K562 (cell line): Measurements from ENCODE around the gene SPTAN1. TPM values are rescaled to one million over a fixed set of nuclear protein-coding genes. Genes with fewer than 3 reads are reported as not detected.

ENCODE experiments used
- ADNP ChIP-seq: fragments of 200-800 bp; sonication (Bioruptor generic); IDR thresholded peaks from 2 replicates; pipeline ENCODE4 v1.6.1; 2016; ENCODE audit warnings: missing genetic modification characterization, missing compliant biosample characterization
- ARNT ChIP-seq, 2 experiments: fragments of 450-650 bp; IDR thresholded peaks; 2 replicates each; pipeline ENCODE4 v1.6.1; 2016; ENCODE audit warnings: mild to moderate bottlenecking in 1 of 2
- ELF1 ChIP-seq: fragments of 200-800 bp; sonication (Bioruptor generic); IDR thresholded peaks from 2 replicates; pipeline ENCODE4 v1.6.1; 2016; ENCODE audit warnings: missing genetic modification characterization, missing compliant biosample characterization
- PBX2 ChIP-seq, 2 experiments: IDR thresholded peaks in 1 of 2; conservative IDR thresholded peaks in 1 of 2; 2 replicates each; pipeline ENCODE4 v1.6.1; 2016; ENCODE audit warnings: low read depth in 2 of 2, mild to moderate bottlenecking in 1 of 2, missing compliant biosample characterization in 1 of 2, missing genetic modification characterization in 1 of 2, moderate library complexity in 1 of 2
- SMARCA5 ChIP-seq: fragments of 450-650 bp; IDR thresholded peaks from 2 replicates; pipeline ENCODE4 v1.6.1; 2016
- SREBF1 ChIP-seq: fragments of 150-350 bp; IDR thresholded peaks from 2 replicates; pipeline ENCODE4 v1.6.1; 2014; ENCODE audit warnings: antibody characterized with exemption, low read depth, low read length, borderline replicate concordance
- TCF15 ChIP-seq: fragments of 250-450 bp; sonication (Bioruptor Pico); IDR thresholded peaks from 2 replicates; pipeline ENCODE4 v1.8.0; 2022; ENCODE audit warnings: moderate library complexity, mild to moderate bottlenecking, inconsistent platforms
- TGIF2 ChIP-seq: sonication (generic); formaldehyde crosslinking; IDR thresholded peaks from 2 replicates; pipeline ENCODE4 v1.8.1; 2022; ENCODE audit warnings: mild to moderate bottlenecking, missing genetic modification reagents, moderate library complexity
- ZNF324 ChIP-seq: fragments of 250-450 bp; sonication (Bioruptor Pico); IDR thresholded peaks from 2 replicates; pipeline ENCODE4 v1.4.0; 2020; ENCODE audit warnings: mild to moderate bottlenecking
- polyA plus RNA-seq, 8 experiments: library from polyadenylated mRNA; depleted of rRNA in 4 of 8; stranded (reverse) in 5 of 8; unstranded in 3 of 8; fragments of >200 nt; fragmentation: Nextera tagmentation in 2 of 8; fragmentation: Illumina TruSeq in 1 of 8; extraction: Ambion mirVana in 2 of 8; extraction: Trizol in 1 of 8; gene quantifications; 2 replicates each; pipeline versions ENCODE4 v1.2.1 to v1.2.3, GENCODE V29; 2011 to 2014; ENCODE audit warnings: inconsistent platforms in 1 of 8, missing spikeins in 1 of 8
- total RNA-seq, 7 experiments: library from RNA; depleted of rRNA in 6 of 7; stranded (reverse); fragments of >200 nt in 6 of 7; fragmentation: Illumina TruSeq in 2 of 7; extraction: Trizol in 2 of 7; gene quantifications; 2 replicates each; pipeline versions ENCODE4 v1.2.1 to v1.2.3, GENCODE V29; 2011 to 2021; ENCODE audit warnings: low replicate concordance in 1 of 7
- TF ChIP-seq, protein P1 (sequence below): sonication (generic); formaldehyde crosslinking; IDR thresholded peaks from 2 replicates; pipeline ENCODE4 v1.8.1; 2023; ENCODE audit warnings: mild to moderate bottlenecking, missing genetic modification reagents

SPTAN1 gene
- total and polyA plus RNA-seq, 9 of the 15 experiments (the other 6 are each of a cell fraction or from before 2014, with no cell fraction given) = 1.5 to 13.5 (median 6.8) TPM

DNA sequence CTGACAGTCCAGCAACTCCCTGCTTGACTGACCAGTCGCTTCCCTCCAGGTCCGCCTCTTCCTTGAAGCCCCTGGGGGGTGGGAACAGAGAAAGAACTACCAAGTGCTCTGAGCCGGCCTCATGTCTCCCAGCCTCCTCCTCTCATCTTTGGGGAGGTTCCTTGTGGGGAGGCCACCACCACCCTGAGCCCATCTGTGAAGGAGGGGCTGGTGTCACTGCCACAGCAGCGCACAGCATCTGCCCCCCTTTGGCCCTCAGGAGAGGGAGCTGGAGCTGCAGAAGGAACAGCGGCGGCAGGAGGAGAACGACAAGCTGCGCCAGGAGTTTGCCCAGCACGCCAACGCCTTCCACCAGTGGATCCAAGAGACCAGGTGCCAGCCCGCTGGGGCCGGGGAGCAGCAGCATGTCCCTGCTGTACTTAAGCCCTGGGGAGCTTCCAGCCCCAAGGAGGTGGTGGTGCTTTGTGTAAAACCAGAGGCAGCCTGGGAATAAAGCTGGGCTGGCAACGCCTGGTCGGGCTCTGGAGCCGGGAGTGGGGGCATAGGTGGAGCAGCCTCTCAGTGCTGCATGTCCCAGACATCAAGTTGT lies 74.8 kb downstream of the SPTAN1 start (continued):
- no peak for TF ChIP-seq PBX2 (CRISPR knock-in tag; IDR thresholded peaks at IDR 0.05; ENCODE audit: low read depth)
- no peak for TF ChIP-seq PBX2 (tag; conservative IDR thresholded peaks at IDR 0.05; ENCODE audit: low read depth)
- no peak for TF ChIP-seq SMARCA5
- no peak for TF ChIP-seq ELF1 (tag)
- no peak for TF ChIP-seq ZNF324
- TF ChIP-seq, protein P1, sequence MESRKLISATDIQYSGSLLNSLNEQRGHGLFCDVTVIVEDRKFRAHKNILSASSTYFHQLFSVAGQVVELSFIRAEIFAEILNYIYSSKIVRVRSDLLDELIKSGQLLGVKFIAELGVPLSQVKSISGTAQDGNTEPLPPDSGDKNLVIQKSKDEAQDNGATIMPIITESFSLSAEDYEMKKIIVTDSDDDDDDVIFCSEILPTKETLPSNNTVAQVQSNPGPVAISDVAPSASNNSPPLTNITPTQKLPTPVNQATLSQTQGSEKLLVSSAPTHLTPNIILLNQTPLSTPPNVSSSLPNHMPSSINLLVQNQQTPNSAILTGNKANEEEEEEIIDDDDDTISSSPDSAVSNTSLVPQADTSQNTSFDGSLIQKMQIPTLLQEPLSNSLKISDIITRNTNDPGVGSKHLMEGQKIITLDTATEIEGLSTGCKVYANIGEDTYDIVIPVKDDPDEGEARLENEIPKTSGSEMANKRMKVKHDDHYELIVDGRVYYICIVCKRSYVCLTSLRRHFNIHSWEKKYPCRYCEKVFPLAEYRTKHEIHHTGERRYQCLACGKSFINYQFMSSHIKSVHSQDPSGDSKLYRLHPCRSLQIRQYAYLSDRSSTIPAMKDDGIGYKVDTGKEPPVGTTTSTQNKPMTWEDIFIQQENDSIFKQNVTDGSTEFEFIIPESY (CRISPR knock-in tag) = no peak
- no peak for TF ChIP-seq ARNT (IDR thresholded peaks at IDR 0.05)
- no peak for TF ChIP-seq TCF15 (CRISPR knock-in tag)
- no peak for TF ChIP-seq SREBF1
- no peak for TF ChIP-seq TGIF2 (CRISPR knock-in tag)
- TF ChIP-seq ADNP (tag) = no peak
